ENCODE results near the gene LYRM2.

DNA sequence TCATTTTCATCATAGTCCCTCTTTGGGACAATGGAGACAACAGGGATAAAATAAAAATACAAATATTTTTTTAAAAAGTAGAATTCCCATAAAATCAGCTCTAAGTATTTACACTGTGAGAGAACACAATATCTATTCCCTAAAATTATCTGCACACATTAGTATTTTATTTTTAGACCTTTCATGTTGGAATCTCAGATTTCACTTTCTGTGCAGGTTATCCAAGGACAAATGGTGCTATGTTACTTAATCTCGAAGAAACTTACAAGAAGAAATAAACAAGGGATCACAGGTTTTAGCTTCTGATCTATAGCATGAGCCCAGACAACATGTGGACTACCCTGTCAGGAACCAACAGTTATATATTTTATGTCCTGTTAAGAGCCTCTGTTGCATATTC is 23.0 kb upstream of the LYRM2 start:
- TF ChIP-seq, protein P1, sequence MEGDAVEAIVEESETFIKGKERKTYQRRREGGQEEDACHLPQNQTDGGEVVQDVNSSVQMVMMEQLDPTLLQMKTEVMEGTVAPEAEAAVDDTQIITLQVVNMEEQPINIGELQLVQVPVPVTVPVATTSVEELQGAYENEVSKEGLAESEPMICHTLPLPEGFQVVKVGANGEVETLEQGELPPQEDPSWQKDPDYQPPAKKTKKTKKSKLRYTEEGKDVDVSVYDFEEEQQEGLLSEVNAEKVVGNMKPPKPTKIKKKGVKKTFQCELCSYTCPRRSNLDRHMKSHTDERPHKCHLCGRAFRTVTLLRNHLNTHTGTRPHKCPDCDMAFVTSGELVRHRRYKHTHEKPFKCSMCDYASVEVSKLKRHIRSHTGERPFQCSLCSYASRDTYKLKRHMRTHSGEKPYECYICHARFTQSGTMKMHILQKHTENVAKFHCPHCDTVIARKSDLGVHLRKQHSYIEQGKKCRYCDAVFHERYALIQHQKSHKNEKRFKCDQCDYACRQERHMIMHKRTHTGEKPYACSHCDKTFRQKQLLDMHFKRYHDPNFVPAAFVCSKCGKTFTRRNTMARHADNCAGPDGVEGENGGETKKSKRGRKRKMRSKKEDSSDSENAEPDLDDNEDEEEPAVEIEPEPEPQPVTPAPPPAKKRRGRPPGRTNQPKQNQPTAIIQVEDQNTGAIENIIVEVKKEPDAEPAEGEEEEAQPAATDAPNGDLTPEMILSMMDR (conservative IDR thresholded peaks at IDR 0.05): no peak
- TF ChIP-seq ZFX (IDR thresholded peaks at IDR 0.05): no peak

All from C4-2B (cell line).